ENCODE measurements around the gene ARMH2. TPM values are rescaled to one million over a fixed set of nuclear protein-coding genes. Genes with fewer than 3 reads are reported as not detected.

The ARMH2 gene
- total RNA-seq (ENCODE audit: low replicate concordance): not detected in 2 replicates

- H3K4me3 ChIP-seq (ENCODE audit: low read depth, low read length): no peak within 1 kb of the TSS
- no peak for TF ChIP-seq CTCF (IDR thresholded peaks at IDR 0.05; ENCODE audit: insufficient read depth, low read length)
- no peak for DNase-seq (ENCODE audit: low read depth)
Measured at GRCh38 chr6:24798740-24799540, at the start of gene ARMH2. Gene ARMH2, minus strand, starts transcription at chr6:24798917. Its CDS starts 60 bp downstream, at chr6:24798857.

- TF ChIP-seq CTCF (IDR thresholded peaks at IDR 0.05; ENCODE audit: insufficient read depth, low read length): no peak
- no peak for DNase-seq (ENCODE audit: low read depth)
- no peak overlapping the region for H3K4me3 ChIP-seq (ENCODE audit: low read depth, low read length)
Measured at GRCh38 chr6:24848461-24848860, 49.7 kb upstream of the ARMH2 start.

GRCh38 chr6:24847402-24847801 lies 48.7 kb upstream of the ARMH2 start:
- DNase-seq (ENCODE audit: low read depth): no peak
- H3K4me3 ChIP-seq (ENCODE audit: low read depth, low read length): no peak overlapping the region
- no peak for TF ChIP-seq CTCF (IDR thresholded peaks at IDR 0.05; ENCODE audit: insufficient read depth, low read length)

GRCh38 chr6:24845578-24845977 lies 46.9 kb upstream of the ARMH2 start:
- TF ChIP-seq CTCF (IDR thresholded peaks at IDR 0.05; ENCODE audit: insufficient read depth, low read length): no peak
- H3K4me3 ChIP-seq (ENCODE audit: low read depth, low read length): no peak overlapping the region
- DNase-seq (ENCODE audit: low read depth): no peak

- H3K4me3 ChIP-seq (ENCODE audit: low read depth, low read length): no peak overlapping the region
- no peak for TF ChIP-seq CTCF (IDR thresholded peaks at IDR 0.05; ENCODE audit: insufficient read depth, low read length)
- no peak for DNase-seq (ENCODE audit: low read depth)
Measured at GRCh38 chr6:24844903-24845302, 46.2 kb upstream of the ARMH2 start.

GRCh38 chr6:24844061-24844460 lies 45.3 kb upstream of the ARMH2 start:
- no peak for DNase-seq (ENCODE audit: low read depth)
- no peak for TF ChIP-seq CTCF (IDR thresholded peaks at IDR 0.05; ENCODE audit: insufficient read depth, low read length)
- no peak overlapping the region for H3K4me3 ChIP-seq (ENCODE audit: low read depth, low read length)

Measured in fibroblast of the aortic adventitia (primary cell).